IMR-90 (cell line): ENCODE measurements around the gene STYK1. TPM values are rescaled to one million over a fixed set of nuclear protein-coding genes. Genes with fewer than 3 reads are reported as not detected.

ENCODE experiments used
- ATAC-seq: fragments of 200-7000 bp; cut with Tn5 transposase; 2 replicates; pipeline ENCODE4 v1.9.1; 2020; ENCODE audit warnings: low read depth, mild to moderate bottlenecking, moderate library complexity
- BruUV-seq: library from RNA; stranded (reverse); fragments of 400-500 nt; replicated peaks from 2 replicates; lab custom pipeline; 2021; lab: Mats Ljungman, UMichigan
- CTCF ChIA-PET: fragments of 300-600 bp; formaldehyde crosslinking; extraction: SDS; loops from one replicate; lab custom pipeline; 2021; ENCODE audit warnings: antibody characterized with exemption; lab: Yijun Ruan, JAX
- POLR2A ChIA-PET: fragments of 300-600 bp; sonication (Branson Sonifier 250); formaldehyde crosslinking; loops from one replicate; lab custom pipeline; 2022; ENCODE audit warnings: antibody characterized with exemption; ENCODE audit not compliant: unreplicated experiment; lab: Charles Lee
- DNase-seq: peaks from one replicate; pipeline ENCODE4 v3.0.0; 2013
- H2AFZ ChIP-seq: replicated peaks from 2 replicates; pipeline ENCODE3; 2013; ENCODE audit warnings: low read length, mild to moderate bottlenecking; ENCODE audit not compliant: poor library complexity
- H2AK5ac ChIP-seq: 2 replicates; pipeline ENCODE4 v1.6.1; 2013; ENCODE audit warnings: low read depth, low read length, inconsistent platforms
- H2AK9ac ChIP-seq: replicated peaks from 2 replicates; pipeline ENCODE3; 2013; ENCODE audit warnings: mild to moderate bottlenecking, low read depth, low read length, moderate library complexity; ENCODE audit not compliant: poor library complexity
- H2BK120ac ChIP-seq: 2 replicates; pipeline ENCODE4 v1.6.1; 2013; ENCODE audit warnings: low read depth, low read length, inconsistent platforms
- H2BK15ac ChIP-seq: 3 replicates; pipeline ENCODE4 v1.6.1; 2013; ENCODE audit warnings: low read depth, low read length, inconsistent platforms
- H2BK20ac ChIP-seq: 2 replicates; pipeline ENCODE4 v1.6.1; 2013; ENCODE audit warnings: low read depth, mild to moderate bottlenecking, inconsistent platforms, low read length, moderate library complexity
- H2BK5ac ChIP-seq: 2 replicates; pipeline ENCODE4 v1.6.1; 2013; ENCODE audit warnings: mild to moderate bottlenecking, low read depth, low read length, inconsistent platforms; ENCODE audit not compliant: poor library complexity, severe bottlenecking
- H3K14ac ChIP-seq: replicated peaks from 2 replicates; pipeline ENCODE4 v1.6.1; 2013; ENCODE audit warnings: low read depth, low read length, inconsistent platforms
- H3K18ac ChIP-seq: 2 replicates; pipeline ENCODE4 v1.6.1; 2013; ENCODE audit warnings: low read depth, low read length, control low read depth
- H3K23ac ChIP-seq: 2 replicates; pipeline ENCODE4 v1.6.1; 2013; ENCODE audit warnings: low read depth, low read length, inconsistent platforms
- H3K27ac ChIP-seq: 2 replicates; pipeline ENCODE4 v1.5.1; 2013; ENCODE audit warnings: mild to moderate bottlenecking, control low read depth, low read length; ENCODE audit not compliant: insufficient read depth
- H3K27me3 ChIP-seq: 2 replicates; pipeline ENCODE4 v1.6.1; 2013; ENCODE audit warnings: low read length; ENCODE audit not compliant: control insufficient read depth, insufficient read depth
- H3K36me3 ChIP-seq: 2 replicates; pipeline ENCODE4 v1.6.1; 2013; ENCODE audit warnings: low read length, mixed read lengths; ENCODE audit not compliant: control insufficient read depth, insufficient read depth
- H3K4ac ChIP-seq: 2 replicates; pipeline ENCODE4 v1.6.1; 2013; ENCODE audit warnings: low read depth, low read length, inconsistent platforms
- H3K4me1 ChIP-seq: 2 replicates; pipeline ENCODE4 v1.6.1; 2013; ENCODE audit warnings: low read length, mixed read lengths; ENCODE audit not compliant: control insufficient read depth, insufficient read depth
- H3K4me2 ChIP-seq: 2 replicates; pipeline ENCODE4 v1.6.1; 2013; ENCODE audit warnings: low read depth, mild to moderate bottlenecking, control low read depth, low read length, moderate library complexity
- H3K4me3 ChIP-seq: 2 replicates; pipeline ENCODE4 v1.5.1; 2013; ENCODE audit warnings: low read depth, mild to moderate bottlenecking, control low read depth, low read length, moderate library complexity; ENCODE audit not compliant: insufficient read depth
- H3K56ac ChIP-seq: 2 replicates; pipeline ENCODE4 v1.6.1; 2013; ENCODE audit warnings: low read length, inconsistent platforms; ENCODE audit not compliant: insufficient read depth; ENCODE audit errors: extremely low read depth
- H3K79me1 ChIP-seq, 2 experiments: 2 replicates each; pipeline ENCODE4 v1.6.1; 2013; ENCODE audit warnings: low read length in 2 of 2, inconsistent platforms in 1 of 2, low read depth in 1 of 2
- H3K9ac ChIP-seq: 2 replicates; pipeline ENCODE4 v1.6.1; 2013; ENCODE audit warnings: low read depth, low read length, control low read depth
- H3K9me1 ChIP-seq: 2 replicates; pipeline ENCODE4 v1.6.1; 2013; ENCODE audit warnings: low read length, inconsistent platforms; ENCODE audit not compliant: insufficient read depth
- H3K9me3 ChIP-seq: 2 replicates; pipeline ENCODE4 v1.6.1; 2013; ENCODE audit warnings: low read length; ENCODE audit not compliant: control insufficient read depth, insufficient read depth
- H4K20me1 ChIP-seq: 2 replicates; pipeline ENCODE4 v1.6.1; 2013; ENCODE audit warnings: low read length, inconsistent platforms; ENCODE audit not compliant: insufficient read depth
- H4K5ac ChIP-seq: 2 replicates; pipeline ENCODE4 v1.6.1; 2013; ENCODE audit warnings: mild to moderate bottlenecking, low read depth, low read length, control low read depth
- H4K8ac ChIP-seq, 2 experiments: 2 replicates each; pipeline ENCODE4 v1.6.1; 2013; ENCODE audit warnings: low read depth in 2 of 2, low read length in 2 of 2, control low read depth in 1 of 2, inconsistent platforms in 1 of 2
- H4K91ac ChIP-seq: 2 replicates; pipeline ENCODE4 v1.6.1; 2013; ENCODE audit warnings: low read depth, low read length, inconsistent platforms; ENCODE audit not compliant: insufficient read depth
- CEBPB ChIP-seq: IDR thresholded peaks from 2 replicates; pipeline ENCODE4 v1.6.1; 2012; ENCODE audit warnings: low read depth, low read length, improper control_type of control experiment
- CHD1 ChIP-seq: IDR thresholded peaks from 2 replicates; pipeline ENCODE4 v1.6.1; 2012; ENCODE audit warnings: low read depth, low read length, improper control_type of control experiment
- FOS ChIP-seq: fragments of 150-350 bp; IDR thresholded peaks from 2 replicates; pipeline ENCODE4 v1.6.1; 2016; ENCODE audit warnings: low read depth, low read length
- POLR2A ChIP-seq: IDR thresholded peaks from 2 replicates; pipeline ENCODE4 v1.6.1; 2012; ENCODE audit warnings: mild to moderate bottlenecking, low read depth, low read length
- USF2 ChIP-seq: fragments of 150-350 bp; IDR thresholded peaks from 2 replicates; pipeline ENCODE4 v1.6.1; 2017; ENCODE audit warnings: mild to moderate bottlenecking, antibody characterized with exemption, low read length, low read depth
- WGBS, 2 experiments: methylation state at CpG; one replicate each; pipeline versions ENCODE4 v1.1.5 to v1.1.7; 2013; ENCODE audit warnings: missing lambda C conversion rate in 2 of 2; ENCODE audit not compliant: insufficient read length in 1 of 2; ENCODE audit errors: extremely low coverage in 2 of 2; 5-methylcytosine and 5-hydroxymethylcytosine counted together
- dilution Hi-C: fragments of 300-500 bp; cut with HindIII; formaldehyde crosslinking; loops from one replicate; pipeline ENCODE4 v1.14.3; 2018; ENCODE audit warnings: low sequenced_read_pairs; ENCODE audit not compliant: unreplicated experiment
- in situ Hi-C: fragments of 300-500 bp; cut with MboI; formaldehyde crosslinking; loops from 3 replicates; pipeline ENCODE4 v1.14.3; 2019; ENCODE audit warnings: low sequenced_read_pairs, inconsistent platforms, mixed read lengths
- intact Hi-C: fragments of 100-400 bp; cut with micrococcal nuclease; formaldehyde crosslinking; loops from 2 replicates; pipeline ENCODE4 v1.10.0; 2022
- polyA plus RNA-seq, 3 experiments: library from polyadenylated mRNA; depleted of rRNA; stranded (reverse); fragments of >200 nt; gene quantifications; 2 replicates each; pipeline ENCODE4 v1.2.3, GENCODE V29; 2012; ENCODE audit warnings: low replicate concordance in 1 of 3
- total RNA-seq: library from RNA; depleted of rRNA; stranded (reverse); fragments of >200 nt; gene quantifications from 2 replicates; pipeline ENCODE4 v1.2.3, GENCODE V29; 2012

The STYK1 gene
- total and polyA plus RNA-seq, 2 of the 4 experiments (the other 2 are of a cell fraction), result 0.36 to 0.72 TPM

DNA sequence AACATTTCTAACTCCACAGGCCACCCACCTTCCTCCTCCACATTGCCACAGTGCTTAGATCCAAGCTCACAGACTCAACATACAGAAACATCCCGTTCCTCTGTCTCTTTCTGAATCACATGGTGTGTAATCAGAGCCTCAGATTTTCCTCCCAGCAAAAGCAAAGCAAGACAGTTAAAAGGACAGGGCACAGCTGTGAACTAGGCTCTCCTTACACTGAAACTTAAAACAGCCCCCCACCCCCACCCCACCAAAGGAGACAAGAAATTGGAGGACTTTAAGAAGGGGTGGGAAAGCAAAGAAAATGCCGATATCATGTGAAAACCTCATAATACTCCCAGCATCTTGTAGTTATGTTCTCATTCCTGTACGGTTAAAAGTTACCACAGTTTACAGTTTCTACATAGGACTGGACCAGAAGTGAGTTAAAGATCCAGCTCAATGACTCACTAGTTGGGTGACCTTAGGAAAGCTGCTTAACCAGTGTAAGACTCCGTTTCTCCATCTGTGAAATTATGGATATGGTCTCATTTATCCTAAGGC, 44.5 kb upstream of the STYK1 start:
- peak overlapping the region; percentile 70 for H3K27ac ChIP-seq
- peak overlapping the region; percentile 36 for H2AFZ ChIP-seq
- H3K18ac ChIP-seq, result peak overlapping the region; percentile 93; the same call in 1 of the 2 replicates
- POLR2A ChIA-PET, result no interaction called here
- 0 out of 2 replicates have a peak overlapping the region, but pooled peaks have one; percentile 2 for H2BK20ac ChIP-seq
- 0 out of 2 replicates have a peak overlapping the region, but pooled peaks have one; percentile 5 for H4K5ac ChIP-seq
- no peak overlapping the region for H2AK9ac ChIP-seq
- 17% methylated on average over 1 of the region's 4 CpGs; no CpG with 5 or more reads in 1 of the 2 experiments for WGBS, 2 experiments
- H3K27me3 ChIP-seq, result no peaks in the 10 kb centered on the region
- in situ Hi-C loops, result no loop called here
- H3K4me3 ChIP-seq, result peak overlapping the region; percentile 36; the same call in 1 of the 2 replicates
- peaks cover 30% of the 10 kb centered on the region for H4K20me1 ChIP-seq
- H2BK5ac ChIP-seq, result peak overlapping the region; percentile 85
- dilution Hi-C loops, result no loop called here
- peaks cover 8% of the 10 kb centered on the region for H3K36me3 ChIP-seq
- peaks cover 10 to 48% of the 10 kb centered on the region in 2 experiments for H3K79me1 ChIP-seq
- TF ChIP-seq USF2 (peak; percentile 66), POLR2A (peak; percentile 54; the same call in 1 of the 2 replicates), CHD1 (no peak), FOS (peak; percentile 54), CEBPB (peak; percentile 28; the same call in 1 of the 2 replicates)
- peak; percentile 45 for ATAC-seq
- H3K9ac ChIP-seq, result peak overlapping the region; percentile 12; the same call in 1 of the 2 replicates
- peak overlapping the region; percentile 26; the same call in 1 of the 2 replicates for H4K91ac ChIP-seq
- H3K9me3 ChIP-seq, result no peaks in the 10 kb centered on the region
- H3K4me1 ChIP-seq, result peaks cover 5% of the 10 kb centered on the region; the same call in 1 of the 2 replicates
- peak; percentile 92 for DNase-seq
- H3K23ac ChIP-seq, result peak overlapping the region; percentile 43; the same call in 1 of the 2 replicates
- peaks cover 6% of the 10 kb centered on the region for H3K9me1 ChIP-seq
- no peak overlapping the region for H2AK5ac ChIP-seq
- peak overlapping the region in 1 of 2 experiments; percentile 16; a peak in 2 of 4 replicates for H4K8ac ChIP-seq
- H3K4ac ChIP-seq, result peak overlapping the region; percentile 3; the same call in 1 of the 2 replicates
- peak overlapping the region; percentile 66 for H2BK120ac ChIP-seq
- no peak overlapping the region for H2BK15ac ChIP-seq
- H3K4me2 ChIP-seq, result peak overlapping the region; percentile 85
- no TSS peak for BruUV-seq
- intact Hi-C loops, result loop anchor here (2.0 kb wide), 1 partner anchor 354 kb away; no protein-coding TSS in a partner anchor
- CTCF ChIA-PET, result interaction anchor here (0.5 to 1.3 kb wide), 3 partner anchors 13 to 351 kb away, joined by 3 to 4 read pairs (median 3); no protein-coding TSS in a partner anchor
- 0 out of 2 replicates have a peak overlapping the region, but pooled peaks have one; percentile 5 for H3K14ac ChIP-seq
- peak overlapping the region; percentile 2; the same call in 1 of the 2 replicates for H3K56ac ChIP-seq
